Osteocyte (in vitro differentiated cells): ENCODE results near the gene TVP23C. TPM values are rescaled to one million over a fixed set of nuclear protein-coding genes. Genes with fewer than 3 reads are reported as not detected.

Source experiments
- DNase-seq: peaks from one replicate; pipeline ENCODE4 v3.0.0; 2021; ENCODE audit warnings: mixed read lengths; ENCODE audit not compliant: unreplicated experiment; ENCODE audit errors: extremely low spot score
- H3K27ac Mint-ChIP-seq: one replicate; pipeline ENCODE4 v1.8.0; 2021; ENCODE audit warnings: mild to moderate bottlenecking, mixed read lengths; ENCODE audit not compliant: unreplicated experiment
- H3K27me3 Mint-ChIP-seq: one replicate; pipeline ENCODE4 v1.8.0; 2021; ENCODE audit warnings: mixed read lengths; ENCODE audit not compliant: unreplicated experiment
- H3K36me3 Mint-ChIP-seq: one replicate; pipeline ENCODE4 v1.8.0; 2021; ENCODE audit warnings: mixed read lengths; ENCODE audit not compliant: unreplicated experiment
- H3K4me1 Mint-ChIP-seq: one replicate; pipeline ENCODE4 v1.8.0; 2021; ENCODE audit warnings: mixed read lengths; ENCODE audit not compliant: unreplicated experiment
- H3K4me3 Mint-ChIP-seq: one replicate; pipeline ENCODE4 v1.8.0; 2021; ENCODE audit warnings: mild to moderate bottlenecking, moderate library complexity, mixed read lengths; ENCODE audit not compliant: unreplicated experiment
- H3K9me3 Mint-ChIP-seq: one replicate; pipeline ENCODE4 v1.8.0; 2021; ENCODE audit warnings: mixed read lengths; ENCODE audit not compliant: unreplicated experiment
- total RNA-seq: library from RNA; stranded (reverse); gene quantifications from 2 replicates; pipeline ENCODE4 v1.2.1, GENCODE V29; 2021
- TF ChIP-seq, protein P1 (sequence below): fragments of 200-600 bp; sonication (generic); IDR thresholded peaks from 2 replicates; pipeline ENCODE4 v1.5.0; 2021; ENCODE audit warnings: antibody characterized with exemption, mild to moderate bottlenecking, moderate library complexity

Gene TVP23C
- total RNA-seq, 1 donor from 2014 or later, result 22.1 TPM

- Mint-ChIP-seq H3K9me3 (no peaks in the 10 kb centered on the region), H3K27me3 (no peaks in the 10 kb centered on the region), H3K27ac (no peak overlapping the region), H3K4me3 (no peak overlapping the region), H3K4me1 (peaks cover 23% of the 10 kb centered on the region), H3K36me3 (peaks cover 9% of the 10 kb centered on the region)
- DNase-seq, result no peak
- TF ChIP-seq, protein P1, sequence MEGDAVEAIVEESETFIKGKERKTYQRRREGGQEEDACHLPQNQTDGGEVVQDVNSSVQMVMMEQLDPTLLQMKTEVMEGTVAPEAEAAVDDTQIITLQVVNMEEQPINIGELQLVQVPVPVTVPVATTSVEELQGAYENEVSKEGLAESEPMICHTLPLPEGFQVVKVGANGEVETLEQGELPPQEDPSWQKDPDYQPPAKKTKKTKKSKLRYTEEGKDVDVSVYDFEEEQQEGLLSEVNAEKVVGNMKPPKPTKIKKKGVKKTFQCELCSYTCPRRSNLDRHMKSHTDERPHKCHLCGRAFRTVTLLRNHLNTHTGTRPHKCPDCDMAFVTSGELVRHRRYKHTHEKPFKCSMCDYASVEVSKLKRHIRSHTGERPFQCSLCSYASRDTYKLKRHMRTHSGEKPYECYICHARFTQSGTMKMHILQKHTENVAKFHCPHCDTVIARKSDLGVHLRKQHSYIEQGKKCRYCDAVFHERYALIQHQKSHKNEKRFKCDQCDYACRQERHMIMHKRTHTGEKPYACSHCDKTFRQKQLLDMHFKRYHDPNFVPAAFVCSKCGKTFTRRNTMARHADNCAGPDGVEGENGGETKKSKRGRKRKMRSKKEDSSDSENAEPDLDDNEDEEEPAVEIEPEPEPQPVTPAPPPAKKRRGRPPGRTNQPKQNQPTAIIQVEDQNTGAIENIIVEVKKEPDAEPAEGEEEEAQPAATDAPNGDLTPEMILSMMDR, result no peak
These were observed 83.1 kb downstream of the TVP23C start for GRCh38 chr17:15480204-15480603.

DNA sequence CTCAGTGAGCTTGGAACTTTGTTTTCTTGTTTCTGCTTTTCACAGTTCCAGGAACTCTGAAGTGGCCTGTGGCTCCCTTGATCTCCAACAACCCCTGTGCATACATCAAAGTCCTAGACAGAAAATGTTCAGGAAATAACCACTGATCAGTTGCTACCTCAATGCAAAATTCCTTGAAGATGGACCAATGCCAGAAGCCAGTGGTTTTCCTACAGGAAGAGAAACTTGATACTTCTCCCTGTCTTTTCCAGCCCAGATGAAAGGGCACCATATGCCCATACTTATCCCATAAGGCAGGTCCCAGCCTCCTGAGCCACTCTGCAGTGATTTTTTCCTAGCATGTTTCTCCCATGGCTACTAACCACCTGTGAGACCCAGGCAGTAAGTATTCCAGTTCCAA is 83.6 kb downstream of the TVP23C start:
- H3K27ac Mint-ChIP-seq, result no peak overlapping the region
- no peaks in the 10 kb centered on the region for H3K27me3 Mint-ChIP-seq
- no peak for DNase-seq
- no peaks in the 10 kb centered on the region for H3K9me3 Mint-ChIP-seq
- H3K4me1 Mint-ChIP-seq, result peaks cover 23% of the 10 kb centered on the region
- TF ChIP-seq, protein P1, result no peak
- no peak overlapping the region for H3K4me3 Mint-ChIP-seq
- peaks cover 8% of the 10 kb centered on the region for H3K36me3 Mint-ChIP-seq

DNA sequence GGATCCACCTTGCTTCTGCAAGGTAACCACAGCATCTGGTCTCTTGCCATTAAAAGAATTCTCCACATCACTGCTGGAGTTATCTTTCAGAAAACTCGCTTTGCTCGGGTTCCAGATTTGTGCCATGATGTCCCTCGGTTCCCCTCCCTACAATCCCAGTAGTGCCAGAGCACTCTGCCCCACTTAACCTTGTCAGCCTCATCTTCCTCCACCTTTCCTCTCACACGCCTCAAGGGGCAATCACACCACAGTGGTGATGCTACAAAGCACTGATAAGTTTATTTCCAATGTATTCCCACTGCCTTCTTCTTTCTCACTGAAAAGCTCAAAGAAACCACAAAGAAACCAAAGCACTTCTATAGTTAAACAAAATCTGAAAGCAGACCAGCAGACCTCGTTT is 84.4 kb downstream of the TVP23C start:
- no peaks in the 10 kb centered on the region for H3K9me3 Mint-ChIP-seq
- H3K4me3 Mint-ChIP-seq, result no peak overlapping the region
- no peak for DNase-seq
- H3K27me3 Mint-ChIP-seq, result no peaks in the 10 kb centered on the region
- TF ChIP-seq, protein P1, result no peak
- H3K27ac Mint-ChIP-seq, result no peak overlapping the region
- peaks cover 23% of the 10 kb centered on the region for H3K4me1 Mint-ChIP-seq
- peaks cover 4% of the 10 kb centered on the region for H3K36me3 Mint-ChIP-seq

DNA sequence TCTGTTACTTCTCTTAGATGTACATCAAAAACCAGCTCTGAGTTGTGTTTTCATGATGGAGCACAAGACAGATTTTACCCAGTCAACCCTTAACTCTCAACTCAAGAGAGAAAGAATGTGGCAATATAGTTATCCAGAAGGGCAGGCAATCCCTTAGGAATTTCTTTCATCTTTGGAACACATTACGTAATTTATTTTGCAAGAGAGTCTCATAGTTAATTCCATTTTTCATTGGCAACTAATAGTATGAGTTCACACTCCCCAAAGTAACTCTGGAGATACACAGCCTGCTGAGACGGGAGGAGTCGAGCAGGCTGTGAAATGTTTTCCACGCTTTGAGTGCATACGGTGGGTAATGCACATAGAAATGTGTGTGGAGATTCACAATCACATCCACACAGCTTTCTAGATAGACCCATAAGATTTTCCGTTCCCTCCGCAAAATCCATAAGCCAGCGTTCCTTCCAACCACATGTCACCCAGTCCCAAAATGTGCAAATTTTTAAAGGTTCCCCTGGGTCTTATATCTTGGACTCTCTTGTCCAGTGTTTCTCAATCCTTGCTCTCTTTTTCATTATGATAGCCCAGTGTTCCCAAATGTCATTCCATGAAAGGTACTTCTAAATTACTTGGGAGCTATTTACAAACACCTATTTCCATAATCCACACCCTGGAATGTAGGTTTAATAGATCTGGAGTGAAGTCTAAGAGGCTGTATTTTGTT is 87.5 kb downstream of the TVP23C start:
- H3K9me3 Mint-ChIP-seq, result no peaks in the 10 kb centered on the region
- TF ChIP-seq, protein P1, result no peak
- peaks cover 4% of the 10 kb centered on the region for H3K36me3 Mint-ChIP-seq
- H3K27ac Mint-ChIP-seq, result no peak overlapping the region
- DNase-seq, result no peak
- H3K4me3 Mint-ChIP-seq, result no peak overlapping the region
- peaks cover 19% of the 10 kb centered on the region for H3K4me1 Mint-ChIP-seq
- no peaks in the 10 kb centered on the region for H3K27me3 Mint-ChIP-seq

DNA sequence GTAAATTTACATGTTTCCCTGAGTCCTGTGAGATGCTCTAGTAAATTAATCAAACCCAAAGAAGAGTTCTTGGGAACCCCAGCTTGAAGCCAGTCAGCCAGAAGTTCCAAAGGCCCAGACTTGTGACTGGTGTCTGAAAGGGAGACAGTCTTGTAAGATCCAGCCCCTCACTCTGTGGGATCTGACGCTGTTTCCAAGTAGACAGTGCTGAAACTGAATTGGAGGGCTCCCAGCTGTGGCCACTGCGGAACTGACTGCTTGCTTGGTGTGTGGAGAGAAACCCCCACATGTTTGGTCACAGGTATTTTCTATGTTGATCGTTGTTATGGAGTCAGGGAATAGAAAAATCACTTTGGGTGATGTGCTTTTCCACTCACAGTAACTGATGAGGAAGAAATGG is 90.4 kb downstream of the TVP23C start:
- DNase-seq, result no peak
- no peaks in the 10 kb centered on the region for H3K9me3 Mint-ChIP-seq
- no peak overlapping the region for H3K4me3 Mint-ChIP-seq
- peaks cover 4% of the 10 kb centered on the region for H3K36me3 Mint-ChIP-seq
- no peak overlapping the region for H3K27ac Mint-ChIP-seq
- H3K27me3 Mint-ChIP-seq, result no peaks in the 10 kb centered on the region
- TF ChIP-seq, protein P1, result no peak
- peaks cover 33% of the 10 kb centered on the region for H3K4me1 Mint-ChIP-seq
